ENCODE data around the gene CDK18.

GRCh38 chr1:205575294-205575885 lies 70.9 kb downstream of the CDK18 start:
- TF ChIP-seq POLR2AphosphoS5 (IDR thresholded peaks at IDR 0.05): no peak
- TF ChIP-seq, protein P1, sequence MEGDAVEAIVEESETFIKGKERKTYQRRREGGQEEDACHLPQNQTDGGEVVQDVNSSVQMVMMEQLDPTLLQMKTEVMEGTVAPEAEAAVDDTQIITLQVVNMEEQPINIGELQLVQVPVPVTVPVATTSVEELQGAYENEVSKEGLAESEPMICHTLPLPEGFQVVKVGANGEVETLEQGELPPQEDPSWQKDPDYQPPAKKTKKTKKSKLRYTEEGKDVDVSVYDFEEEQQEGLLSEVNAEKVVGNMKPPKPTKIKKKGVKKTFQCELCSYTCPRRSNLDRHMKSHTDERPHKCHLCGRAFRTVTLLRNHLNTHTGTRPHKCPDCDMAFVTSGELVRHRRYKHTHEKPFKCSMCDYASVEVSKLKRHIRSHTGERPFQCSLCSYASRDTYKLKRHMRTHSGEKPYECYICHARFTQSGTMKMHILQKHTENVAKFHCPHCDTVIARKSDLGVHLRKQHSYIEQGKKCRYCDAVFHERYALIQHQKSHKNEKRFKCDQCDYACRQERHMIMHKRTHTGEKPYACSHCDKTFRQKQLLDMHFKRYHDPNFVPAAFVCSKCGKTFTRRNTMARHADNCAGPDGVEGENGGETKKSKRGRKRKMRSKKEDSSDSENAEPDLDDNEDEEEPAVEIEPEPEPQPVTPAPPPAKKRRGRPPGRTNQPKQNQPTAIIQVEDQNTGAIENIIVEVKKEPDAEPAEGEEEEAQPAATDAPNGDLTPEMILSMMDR (IDR thresholded peaks at IDR 0.05; ENCODE audit: poor library complexity, severe bottlenecking): no peak
- TF ChIP-seq EP300 (conservative IDR thresholded peaks at IDR 0.05; ENCODE audit: poor library complexity, severe bottlenecking): no peak
- TF ChIP-seq SMC3 (conservative IDR thresholded peaks at IDR 0.05; ENCODE audit: poor library complexity): no peak
- no peak for TF ChIP-seq RAD21 (conservative IDR thresholded peaks at IDR 0.05)

Data from neural cell (in vitro differentiated cells).